ENCODE results near the gene ELAVL1. TPM values are rescaled to one million over a fixed set of nuclear protein-coding genes. Genes with fewer than 3 reads are reported as not detected.
"Not testable (repeated sequence)": the region's sequence is repeated elsewhere in the genome, so short reads cannot be mapped to it uniquely, and the experiment has no call there.

The ELAVL1 gene
- polyA plus RNA-seq, 1 of the 3 experiments (the other 2 are of a cell fraction): 49.6 TPM

GRCh38 chr19:7961920-7962626, 43.4 kb downstream of the ELAVL1 start:
- H2AFZ ChIP-seq (ENCODE audit: low read depth): no peak overlapping the region
- H3K4me1 ChIP-seq (ENCODE audit: control insufficient read depth in 1 of 2, insufficient read depth in 2 of 2, low read depth in 1 of 2, low read length in 1 of 2): no peaks in the 10 kb centered on the region
- 94% methylated on average over 13 of the region's 13 CpGs for WGBS (ENCODE audit: low lambda C conversion rate)
- H3F3A ChIP-seq (replicated peaks; ENCODE audit: insufficient read depth): peaks cover 5% of the 10 kb centered on the region
- no peaks in the 10 kb centered on the region for H3K79me2 ChIP-seq (ENCODE audit: insufficient read depth)
- H3K27ac ChIP-seq (ENCODE audit: low read depth in 2 of 2, low read length in 1 of 2): no peak overlapping the region
- TF ChIP-seq IRF3 (IDR thresholded peaks at IDR 0.05; ENCODE audit: low read depth, low read length) (no peak), REST (IDR thresholded peaks at IDR 0.05; ENCODE audit: low read depth, low read length) (no peak), ZBTB33 (IDR thresholded peaks at IDR 0.05; ENCODE audit: borderline replicate concordance, low read depth) (no peak), CHD2 (IDR thresholded peaks at IDR 0.05; ENCODE audit: low read length, partially characterized antibody) (no peak), USF1 (IDR thresholded peaks at IDR 0.05; ENCODE audit: borderline replicate concordance, low read depth) (no peak), CTCF (IDR thresholded peaks at IDR 0.05) (no peak), JUND (IDR thresholded peaks at IDR 0.05) (no peak), RCOR1 (IDR thresholded peaks at IDR 0.05; ENCODE audit: low read length) (no peak), SIN3A (IDR thresholded peaks at IDR 0.05; ENCODE audit: borderline replicate concordance, low read depth, low read length) (no peak), ELF1 (IDR thresholded peaks at IDR 0.05) (no peak), MAX (IDR thresholded peaks at IDR 0.05; ENCODE audit: low read depth) (no peak), TAF1 (IDR thresholded peaks at IDR 0.05; ENCODE audit: borderline replicate concordance, low read depth, low read length) (no peak), GATA2 (CRISPR knock-in tag; IDR thresholded peaks at IDR 0.05) (no peak), FOXJ3 (CRISPR knock-in tag; IDR thresholded peaks at IDR 0.05) (no peak), GABPA (IDR thresholded peaks at IDR 0.05; ENCODE audit: low read depth) (no peak), TCF12 (IDR thresholded peaks at IDR 0.05) (no peak), RAD21 (IDR thresholded peaks at IDR 0.05; ENCODE audit: low read length) (no peak)
- peaks cover 27 to 72% of the 10 kb centered on the region in 2 experiments for H3K36me3 ChIP-seq (replicated peaks in 1 of 2; ENCODE audit: control insufficient read depth in 1 of 2, insufficient read depth in 2 of 2, low read length in 1 of 2)
- no peak overlapping the region for H3K4me3 ChIP-seq (ENCODE audit: low read depth in 2 of 2, low read length in 1 of 2)
- no peak overlapping the region for H3K4me2 ChIP-seq
- ChIA-PET POLR2A (no interaction called here), CTCF (interaction anchor here (1.1 kb wide), 1 partner anchor 9 kb away, joined by 5 read pairs; no protein-coding TSS in a partner anchor)
- no peaks in the 10 kb centered on the region for H4K20me1 ChIP-seq (ENCODE audit: insufficient read depth)
- no peaks in the 10 kb centered on the region for H3K27me3 ChIP-seq (ENCODE audit: insufficient read depth)
- no peaks in the 10 kb centered on the region for H3K9me3 ChIP-seq
- DNase-seq: no peak
- no peak overlapping the region for H3K9ac ChIP-seq
- H3K9me2 ChIP-seq: no peaks in the 10 kb centered on the region

GRCh38 chr19:7961082-7961481, 44.4 kb downstream of the ELAVL1 start:
- not testable (repeated sequence) for H3F3A ChIP-seq (replicated peaks; ENCODE audit: insufficient read depth); H3K4me2 ChIP-seq; H2AFZ ChIP-seq (ENCODE audit: low read depth); DNase-seq; H3K27ac ChIP-seq (ENCODE audit: low read depth in 2 of 2, low read length in 1 of 2); H3K9me3 ChIP-seq; H3K4me3 ChIP-seq (ENCODE audit: low read depth in 2 of 2, low read length in 1 of 2); H3K4me1 ChIP-seq (ENCODE audit: control insufficient read depth in 1 of 2, insufficient read depth in 2 of 2, low read depth in 1 of 2, low read length in 1 of 2); H3K27me3 ChIP-seq (ENCODE audit: insufficient read depth); H3K9ac ChIP-seq; H4K20me1 ChIP-seq (ENCODE audit: insufficient read depth); H3K79me2 ChIP-seq (ENCODE audit: insufficient read depth); H3K9me2 ChIP-seq
- CTCF ChIA-PET: interaction anchor here (1.4 to 1.7 kb wide), 3 partner anchors 10 to 41 kb away, joined by 4 to 15 read pairs (median 11); no protein-coding TSS in a partner anchor
- POLR2A ChIA-PET: interaction anchor here (1.3 kb wide), 1 partner anchor 17 kb away, joined by 4 read pairs; the partner anchor contains the start of gene TIMM44
- WGBS (ENCODE audit: low lambda C conversion rate): 100% methylated on average over 2 of the region's 4 CpGs
- peaks cover 18 to 68% of the 10 kb centered on the region in 2 experiments for H3K36me3 ChIP-seq (replicated peaks in 1 of 2; ENCODE audit: control insufficient read depth in 1 of 2, insufficient read depth in 2 of 2, low read length in 1 of 2)

Data from SK-N-SH (cell line).